AG04449 (cell line): ENCODE data around the gene ALG1.
"Not testable (repeated sequence)": the region's sequence is repeated elsewhere in the genome, so short reads cannot be mapped to it uniquely, and the experiment has no call there.

ENCODE experiments used
- CTCF ChIA-PET: fragments of 350-600 bp; formaldehyde crosslinking; extraction: SDS; loops from one replicate; lab custom pipeline; 2021; ENCODE audit warnings: antibody characterized with exemption; lab: Yijun Ruan, JAX
- POLR2A ChIA-PET: fragments of 400-600, 350-600 bp; formaldehyde crosslinking; extraction: SDS; loops from one replicate; lab custom pipeline; 2020; ENCODE audit warnings: antibody characterized with exemption, inconsistent platforms; lab: Yijun Ruan, JAX
- DNase-seq: peaks from one replicate; pipeline ENCODE4 v3.0.0-alpha.2; 2010; ENCODE audit warnings: low read depth, low spot score
- H3K4me3 ChIP-seq: 2 replicates; pipeline ENCODE4 v1.5.1; 2011; ENCODE audit warnings: low read depth, mild to moderate bottlenecking, control low read depth, low read length

The ALG1 gene

GRCh38 chr16:5131467-5132004, 59.9 kb downstream of the ALG1 start:
- POLR2A ChIA-PET, result not testable (repeated sequence)

GRCh38 chr16:5132915-5133600, 61.4 kb downstream of the ALG1 start:
- POLR2A ChIA-PET, CTCF ChIA-PET, DNase-seq, H3K4me3 ChIP-seq: not testable (repeated sequence)

More at GRCh38 chr16:5131467-5132004, 59.9 kb downstream of the ALG1 start:
- H3K4me3 ChIP-seq, DNase-seq, CTCF ChIA-PET: not testable (repeated sequence)

- CTCF ChIA-PET, H3K4me3 ChIP-seq, DNase-seq: not testable (repeated sequence)
Observed at GRCh38 chr16:5134739-5135452, 63.3 kb downstream of the ALG1 start.

More at GRCh38 chr16:5134739-5135452, 63.3 kb downstream of the ALG1 start:
- POLR2A ChIA-PET, result not testable (repeated sequence)
